Measurements from ENCODE around the gene FGGY.

- TF ChIP-seq CTCF (IDR thresholded peaks at IDR 0.05) (no peak), POLR2A (IDR thresholded peaks at IDR 0.05) (no peak)
Observed at GRCh38 chr1:59688976-59689375, 392.1 kb downstream of the FGGY start.
